ENCODE measurements around the gene MMP19. TPM values are rescaled to one million over a fixed set of nuclear protein-coding genes. Genes with fewer than 3 reads are reported as not detected.
A peak's percentile ranks its signal among the peaks of the same experiment; 100 is the strongest.
"Not testable (repeated sequence)": the region's sequence is repeated elsewhere in the genome, so short reads cannot be mapped to it uniquely, and the experiment has no call there.

MMP19 gene
- polyA plus RNA-seq, 10 donors = 1.9 to 4.9 (median 3.4) TPM

GRCh38 chr12:55844961-55845360, 2.2 kb upstream of the MMP19 start:
- no peak for DNase-seq

GRCh38 chr12:55843431-55843830, 695 bp upstream of the MMP19 start:
- no peak for DNase-seq

GRCh38 chr12:55840581-55841351, 2.0 kb downstream of the MMP19 start:
- no peak for DNase-seq

- DNase-seq = no peak
Observed at GRCh38 chr12:55839345-55840140, 3.2 kb downstream of the MMP19 start.

GRCh38 chr12:55838361-55838760, 4.4 kb downstream of the MMP19 start:
- no peak for DNase-seq

GRCh38 chr12:55834400-55834799, 8.3 kb downstream of the MMP19 start:
- DNase-seq = not testable (repeated sequence)

- no peak for DNase-seq
Observed at GRCh38 chr12:55833056-55833455, 9.7 kb downstream of the MMP19 start.

- peak in 1 of 3 donors; percentile 71 for DNase-seq
Observed at GRCh38 chr12:55831447-55831815, 11.3 kb downstream of the MMP19 start.

GRCh38 chr12:55830601-55831446, 11.9 kb downstream of the MMP19 start:
- peak; percentile 77 to 97 (median 95) for DNase-seq

GRCh38 chr12:55829967-55830600, 12.7 kb downstream of the MMP19 start:
- DNase-seq = no peak

GRCh38 chr12:55828357-55828756, 14.4 kb downstream of the MMP19 start:
- no peak for DNase-seq

GRCh38 chr12:55827806-55828205, 14.9 kb downstream of the MMP19 start:
- no peak for DNase-seq

- DNase-seq = no peak
Observed at GRCh38 chr12:55824726-55825125, 18.0 kb downstream of the MMP19 start.

- no peak for DNase-seq
Observed at GRCh38 chr12:55823419-55823818, 19.3 kb downstream of the MMP19 start.

- no peak for DNase-seq
Observed at GRCh38 chr12:55822228-55822627, 20.5 kb downstream of the MMP19 start.

- no peak for DNase-seq
Observed at GRCh38 chr12:55820679-55821078, 22.1 kb downstream of the MMP19 start.

GRCh38 chr12:55818886-55819285, 23.9 kb downstream of the MMP19 start:
- no peak for DNase-seq

- no peak for DNase-seq
Observed at GRCh38 chr12:55818140-55818728, 24.5 kb downstream of the MMP19 start.

- peak; percentile 99 to 100 (median 100) for DNase-seq
Observed at GRCh38 chr12:55817345-55818139, 25.2 kb downstream of the MMP19 start, which contains the start of the genes ORMDL2 and SARNP. Gene ORMDL2, plus strand, starts transcription at chr12:55818041. Its CDS starts 959 bp downstream, at chr12:55819000. Gene SARNP, minus strand, starts transcription at chr12:55817724. Its CDS starts 23 bp downstream, at chr12:55817701.

GRCh38 chr12:55816881-55817344, 25.8 kb downstream of the MMP19 start:
- peak in 2 of 3 donors; percentile 11 to 81 for DNase-seq

Measured in muscle of back (tissue), 11 donors.